HEK293T (cell line): ENCODE measurements around the gene MYDGF.

Experiments
- ARNT ChIP-seq: fragments of 450-650 bp; IDR thresholded peaks from 2 replicates; pipeline ENCODE4 v1.6.1; 2017; ENCODE audit warnings: mild to moderate bottlenecking
- BHLHE40 ChIP-seq: fragments of 450-650 bp; IDR thresholded peaks from 2 replicates; pipeline ENCODE4 v1.6.1; 2016; ENCODE audit warnings: mild to moderate bottlenecking, moderate library complexity, borderline replicate concordance
- ELF4 ChIP-seq: fragments of 450-650 bp; IDR thresholded peaks from 2 replicates; pipeline ENCODE4 v1.6.1; 2017; ENCODE audit warnings: antibody characterized with exemption
- FOXM1 ChIP-seq: fragments of 450-650 bp; IDR thresholded peaks from 2 replicates; pipeline ENCODE4 v1.6.1; 2017; ENCODE audit warnings: mild to moderate bottlenecking, borderline replicate concordance
- HDGF ChIP-seq: fragments of 450-650 bp; IDR thresholded peaks from 2 replicates; pipeline ENCODE4 v1.6.1; 2017; ENCODE audit warnings: antibody characterized with exemption, borderline replicate concordance
- LEF1 ChIP-seq: fragments of 450-650 bp; IDR thresholded peaks from 2 replicates; pipeline ENCODE4 v1.6.1; 2017; ENCODE audit warnings: mild to moderate bottlenecking, borderline replicate concordance
- SUZ12 ChIP-seq: fragments of 450-650 bp; IDR thresholded peaks from 2 replicates; pipeline ENCODE4 v1.6.1; 2016; ENCODE audit warnings: mild to moderate bottlenecking
- ZNF384 ChIP-seq: fragments of 450-650 bp; IDR thresholded peaks from 2 replicates; pipeline ENCODE4 v1.6.1; 2016
- TF ChIP-seq, protein P1 (sequence below): fragments of 450-650 bp; IDR thresholded peaks from 2 replicates; pipeline ENCODE4 v1.6.1; 2016

DNA sequence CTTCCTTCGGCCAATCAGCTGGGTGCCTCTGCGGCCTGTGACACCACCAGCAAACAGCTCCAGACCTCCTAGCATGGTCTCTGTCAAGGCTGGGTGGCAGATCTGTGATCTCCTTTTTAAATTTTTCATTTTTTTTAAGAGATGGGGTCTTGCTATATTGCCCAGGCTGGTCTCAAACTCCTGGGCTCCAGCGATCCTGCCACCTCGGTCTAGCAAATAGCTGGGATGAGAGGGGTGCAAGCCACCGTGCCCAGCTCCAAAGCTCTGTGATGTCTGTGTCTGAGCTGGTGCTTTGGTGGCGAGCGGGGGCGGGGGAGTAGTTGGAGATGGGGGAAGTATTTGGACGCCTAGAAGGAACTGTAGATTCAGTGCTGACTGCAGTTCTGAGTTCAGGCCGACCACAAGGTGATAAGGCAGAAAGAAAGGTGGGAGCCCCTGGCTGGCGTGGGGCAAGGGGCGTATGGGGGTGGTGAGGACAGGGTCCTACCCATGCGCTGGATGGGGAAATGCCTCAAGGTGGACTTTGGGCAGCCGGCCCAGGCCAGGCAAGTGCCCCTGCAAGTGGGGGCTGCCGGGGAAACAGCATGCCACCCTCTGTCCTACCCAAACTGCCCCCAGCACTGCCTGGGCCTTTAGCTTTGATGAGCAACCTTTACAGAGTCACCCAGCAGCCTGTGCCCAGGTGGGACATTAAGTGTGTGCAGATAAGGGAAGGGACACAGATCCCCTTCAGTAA, 48.0 kb upstream of the MYDGF start:
- TF ChIP-seq BHLHE40 = no peak
- TF ChIP-seq ELF4 = no peak
- no peak for TF ChIP-seq HDGF
- TF ChIP-seq SUZ12 = no peak
- no peak for TF ChIP-seq LEF1
- TF ChIP-seq, protein P1, sequence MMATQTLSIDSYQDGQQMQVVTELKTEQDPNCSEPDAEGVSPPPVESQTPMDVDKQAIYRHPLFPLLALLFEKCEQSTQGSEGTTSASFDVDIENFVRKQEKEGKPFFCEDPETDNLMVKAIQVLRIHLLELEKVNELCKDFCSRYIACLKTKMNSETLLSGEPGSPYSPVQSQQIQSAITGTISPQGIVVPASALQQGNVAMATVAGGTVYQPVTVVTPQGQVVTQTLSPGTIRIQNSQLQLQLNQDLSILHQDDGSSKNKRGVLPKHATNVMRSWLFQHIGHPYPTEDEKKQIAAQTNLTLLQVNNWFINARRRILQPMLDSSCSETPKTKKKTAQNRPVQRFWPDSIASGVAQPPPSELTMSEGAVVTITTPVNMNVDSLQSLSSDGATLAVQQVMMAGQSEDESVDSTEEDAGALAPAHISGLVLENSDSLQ = no peak
- no peak for TF ChIP-seq ZNF384
- no peak for TF ChIP-seq FOXM1
- no peak for TF ChIP-seq ARNT
